ENCODE results near the gene DOHH.

Gene DOHH

GRCh38 chr19:3500429-3501101, at the start of gene DOHH:
Gene DOHH (minus strand): TSS chr19:3500674. CDS start chr19:3496814, 3,860 bp downstream.
- DNase-seq, result peak; percentile 98

- DNase-seq, result no peak
Measured at GRCh38 chr19:3549816-3550215, 49.3 kb upstream of the DOHH start.

- DNase-seq, result no peak
Measured at GRCh38 chr19:3548606-3549005, 48.1 kb upstream of the DOHH start.

- DNase-seq, result no peak
Measured at GRCh38 chr19:3547767-3548282, 47.4 kb upstream of the DOHH start.

GRCh38 chr19:3547301-3547731, 46.8 kb upstream of the DOHH start:
- DNase-seq, result peak; percentile 71

GRCh38 chr19:3546119-3546518, 45.6 kb upstream of the DOHH start:
- DNase-seq, result no peak

GRCh38 chr19:3545669-3546034, 45.2 kb upstream of the DOHH start:
- no peak for DNase-seq

GRCh38 chr19:3544742-3545668, 44.5 kb upstream of the DOHH start:
- peak; percentile 97 for DNase-seq

GRCh38 chr19:3544058-3544376, 43.5 kb upstream of the DOHH start:
- DNase-seq, result no peak

- DNase-seq, result no peak
Measured at GRCh38 chr19:3543150-3544057, 42.9 kb upstream of the DOHH start.

- DNase-seq, result no peak
Measured at GRCh38 chr19:3539756-3540118, 39.3 kb upstream of the DOHH start.

- DNase-seq, result no peak
Measured at GRCh38 chr19:3538965-3539755, 38.7 kb upstream of the DOHH start, which contains the start of gene TEKTIP1. Gene TEKTIP1 (plus strand): TSS chr19:3539174. CDS start chr19:3539178, 4 bp downstream.

GRCh38 chr19:3538258-3538929, 37.9 kb upstream of the DOHH start:
- no peak for DNase-seq

- DNase-seq, result no peak
Measured at GRCh38 chr19:3537438-3538240, 37.2 kb upstream of the DOHH start.

GRCh38 chr19:3537101-3537437, 36.6 kb upstream of the DOHH start:
- no peak for DNase-seq

- DNase-seq, result no peak
Measured at GRCh38 chr19:3536429-3537100, 36.1 kb upstream of the DOHH start.

GRCh38 chr19:3535981-3536380, 35.5 kb upstream of the DOHH start:
- DNase-seq, result no peak

- DNase-seq, result no peak
Measured at GRCh38 chr19:3535563-3535965, 35.1 kb upstream of the DOHH start.

- DNase-seq, result no peak
Measured at GRCh38 chr19:3535235-3535535, 34.7 kb upstream of the DOHH start.
